ENCODE measurements around the gene KLHL29. TPM values are rescaled to one million over a fixed set of nuclear protein-coding genes. Genes with fewer than 3 reads are reported as not detected.

Gene KLHL29
- total RNA-seq, 1 donor, result 1.0 TPM

DNA sequence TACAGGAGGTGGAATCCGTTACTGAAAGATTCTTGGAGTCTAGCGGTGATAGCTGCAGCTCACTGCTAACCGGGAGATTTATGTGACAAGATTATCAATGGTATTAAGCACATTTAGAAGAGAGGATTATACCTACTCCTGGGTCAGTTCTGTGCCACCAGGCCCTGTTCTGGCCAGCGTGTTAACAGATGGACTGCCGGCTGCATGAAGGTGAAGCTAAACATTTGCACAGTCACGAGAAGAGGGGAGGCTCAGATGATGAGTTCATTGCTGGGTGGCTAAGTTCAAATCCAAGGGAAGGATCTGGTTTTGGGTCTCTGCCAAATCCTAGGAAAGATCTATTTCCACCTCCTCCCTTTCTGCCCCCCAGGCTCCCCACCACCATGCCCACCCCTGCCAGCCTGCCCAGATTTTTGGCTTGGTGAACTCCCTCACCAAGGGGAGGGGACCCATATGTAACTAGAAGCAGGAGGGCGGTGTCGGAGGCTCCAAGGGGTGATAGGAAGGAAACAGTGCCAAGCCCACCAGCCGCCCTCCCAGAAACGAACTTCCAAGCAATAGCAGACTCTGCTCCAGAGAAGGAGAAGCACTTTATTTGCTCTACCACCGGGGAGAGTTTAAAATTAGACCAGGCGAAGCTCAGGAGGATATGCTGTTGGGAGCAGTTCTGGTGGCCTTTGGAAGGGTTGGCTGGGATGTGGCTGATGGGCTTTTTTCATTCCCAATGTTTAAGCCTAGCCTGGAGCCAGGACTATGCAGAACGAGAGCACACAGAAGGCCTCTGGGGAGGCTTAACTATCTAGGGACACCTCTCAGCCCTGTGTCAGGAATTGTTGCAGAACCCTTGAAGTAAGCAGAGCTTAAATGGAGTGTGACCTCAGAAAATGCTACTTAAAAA lies 200.5 kb downstream of the KLHL29 start:
- Histone ChIP-seq H3K4me1 (ENCODE audit: insufficient read depth, low read length) (no peaks in the 10 kb centered on the region), H3K4me3 (ENCODE audit: low read length) (no peak overlapping the region), H3K27me3 (ENCODE audit: insufficient read depth, low read length) (no peaks in the 10 kb centered on the region), H3K9me3 (ENCODE audit: low read depth, low read length) (no peaks in the 10 kb centered on the region)

DNA sequence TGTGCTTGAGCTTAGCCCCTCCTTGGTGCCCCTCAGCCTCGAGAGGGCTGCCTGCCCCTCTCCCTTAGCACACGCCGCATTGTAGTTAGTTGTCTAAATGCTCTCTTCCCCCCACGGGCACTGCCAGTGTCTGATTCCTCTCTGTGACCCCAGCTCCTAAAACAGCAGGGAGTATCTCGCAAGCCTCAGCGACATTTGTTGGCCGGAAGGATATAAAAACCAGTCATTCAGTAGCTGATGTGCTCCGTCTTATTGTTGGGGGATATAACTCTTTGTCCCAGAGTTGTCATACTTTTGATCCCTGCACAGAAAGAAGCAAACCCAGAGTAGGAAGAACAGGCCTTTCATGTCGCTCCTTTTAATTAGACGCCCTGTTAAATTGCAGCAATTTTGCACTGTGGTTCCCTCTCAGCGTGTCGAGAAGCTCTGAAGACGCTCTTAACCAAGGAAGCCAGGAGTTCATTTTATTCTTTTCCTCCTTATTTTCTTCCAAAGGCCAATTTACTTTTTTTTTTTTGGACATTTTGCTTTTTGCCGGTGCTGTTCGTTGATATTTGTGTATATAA lies 201.8 kb downstream of the KLHL29 start:
- Histone ChIP-seq H3K9me3 (ENCODE audit: low read depth, low read length) (no peaks in the 10 kb centered on the region), H3K4me3 (ENCODE audit: low read length) (no peak overlapping the region), H3K4me1 (ENCODE audit: insufficient read depth, low read length) (no peaks in the 10 kb centered on the region), H3K27me3 (ENCODE audit: insufficient read depth, low read length) (no peaks in the 10 kb centered on the region)

- H3K27me3 ChIP-seq (ENCODE audit: insufficient read depth, low read length), result no peaks in the 10 kb centered on the region
- no peaks in the 10 kb centered on the region for H3K4me1 ChIP-seq (ENCODE audit: insufficient read depth, low read length)
- H3K9me3 ChIP-seq (ENCODE audit: low read depth, low read length), result no peaks in the 10 kb centered on the region
- no peak overlapping the region for H3K4me3 ChIP-seq (ENCODE audit: low read length)
Measured at GRCh38 chr2:23587341-23587880, 202.4 kb downstream of the KLHL29 start.

GRCh38 chr2:23588106-23588505 lies 203.1 kb downstream of the KLHL29 start:
- Histone ChIP-seq H3K9me3 (ENCODE audit: low read depth, low read length) (no peaks in the 10 kb centered on the region), H3K4me3 (ENCODE audit: low read length) (no peak overlapping the region), H3K4me1 (ENCODE audit: insufficient read depth, low read length) (no peaks in the 10 kb centered on the region), H3K27me3 (ENCODE audit: insufficient read depth, low read length) (no peaks in the 10 kb centered on the region)

DNA sequence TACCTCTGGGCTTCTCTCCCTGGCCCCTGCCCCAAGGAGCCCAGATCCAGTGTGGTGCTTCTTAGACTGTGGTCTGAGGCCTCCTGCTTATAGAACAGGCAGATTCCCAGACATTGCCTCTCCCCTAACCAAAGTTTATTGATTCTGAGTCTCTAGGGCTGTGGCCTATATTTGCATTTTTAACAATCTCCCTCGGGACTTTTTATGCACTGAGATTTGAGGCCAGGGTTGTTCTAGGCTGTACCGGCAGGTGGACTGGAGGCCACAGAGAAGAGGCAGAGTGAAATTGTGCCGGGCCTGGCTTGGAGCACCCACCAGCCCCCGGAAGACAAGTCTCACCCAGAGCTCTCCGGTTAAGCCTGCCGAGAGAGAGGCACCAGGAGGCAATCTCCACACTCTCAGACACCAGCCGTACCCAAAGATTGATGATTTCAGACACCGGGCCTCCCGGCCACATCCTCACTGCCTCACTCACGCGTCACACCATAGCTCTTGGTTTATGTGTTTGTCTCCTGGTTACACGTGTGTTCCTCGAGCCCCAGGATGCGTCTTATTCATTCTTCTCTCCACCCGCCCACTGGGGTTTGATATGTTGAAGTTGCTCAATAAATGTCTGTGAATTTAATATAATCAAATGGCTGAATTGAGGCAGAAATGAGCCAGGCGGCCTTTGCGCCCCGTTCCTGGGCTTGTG lies 203.7 kb downstream of the KLHL29 start:
- H3K4me1 ChIP-seq (ENCODE audit: insufficient read depth, low read length), result no peaks in the 10 kb centered on the region
- H3K27me3 ChIP-seq (ENCODE audit: insufficient read depth, low read length), result no peaks in the 10 kb centered on the region
- no peaks in the 10 kb centered on the region for H3K9me3 ChIP-seq (ENCODE audit: low read depth, low read length)
- H3K4me3 ChIP-seq (ENCODE audit: low read length), result no peak overlapping the region

GRCh38 chr2:23589220-23589647 lies 204.3 kb downstream of the KLHL29 start:
- Histone ChIP-seq H3K27me3 (ENCODE audit: insufficient read depth, low read length) (no peaks in the 10 kb centered on the region), H3K4me3 (ENCODE audit: low read length) (no peak overlapping the region), H3K4me1 (ENCODE audit: insufficient read depth, low read length) (no peaks in the 10 kb centered on the region), H3K9me3 (ENCODE audit: low read depth, low read length) (no peaks in the 10 kb centered on the region)

- no peaks in the 10 kb centered on the region for H3K27me3 ChIP-seq (ENCODE audit: insufficient read depth, low read length)
- no peak overlapping the region for H3K4me3 ChIP-seq (ENCODE audit: low read length)
- H3K4me1 ChIP-seq (ENCODE audit: insufficient read depth, low read length), result no peaks in the 10 kb centered on the region
- no peaks in the 10 kb centered on the region for H3K9me3 ChIP-seq (ENCODE audit: low read depth, low read length)
Measured at GRCh38 chr2:23589739-23590138, 204.8 kb downstream of the KLHL29 start.

DNA sequence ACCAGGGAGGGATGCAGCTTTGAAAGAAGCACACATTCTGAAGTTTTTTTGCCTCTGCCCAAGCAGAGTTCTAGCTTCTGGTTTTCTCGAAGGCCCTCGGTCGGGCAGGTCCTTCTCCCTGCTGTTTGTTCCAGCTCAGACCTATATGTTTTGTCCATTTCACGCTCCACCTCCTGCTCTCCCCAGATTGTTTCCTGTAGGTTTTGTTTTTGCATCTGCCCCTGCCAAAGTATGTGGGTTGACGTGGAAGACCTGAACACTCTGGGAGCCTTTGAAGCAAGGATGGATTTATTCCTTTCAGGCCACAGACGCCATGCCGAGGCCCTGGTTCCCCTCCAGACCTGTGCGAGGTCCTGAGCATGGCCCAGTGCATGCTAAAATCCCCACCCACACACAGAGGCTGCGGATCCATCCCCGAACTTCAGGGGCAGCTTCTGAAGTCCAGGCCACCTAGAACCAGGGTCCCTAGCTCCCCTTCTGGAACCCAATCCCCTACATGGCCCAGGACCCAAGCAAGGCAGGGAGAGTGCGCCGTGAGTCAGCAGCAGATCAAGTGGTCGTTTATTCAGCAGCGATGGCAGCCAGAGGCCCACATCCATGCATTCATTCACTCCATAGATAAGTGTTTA lies 205.4 kb downstream of the KLHL29 start:
- no peaks in the 10 kb centered on the region for H3K4me1 ChIP-seq (ENCODE audit: insufficient read depth, low read length)
- H3K4me3 ChIP-seq (ENCODE audit: low read length), result no peak overlapping the region

GRCh38 chr2:23591111-23591510 lies 206.1 kb downstream of the KLHL29 start:
- Histone ChIP-seq H3K9me3 (ENCODE audit: low read depth, low read length) (no peaks in the 10 kb centered on the region), H3K4me3 (ENCODE audit: low read length) (no peak overlapping the region), H3K4me1 (ENCODE audit: insufficient read depth, low read length) (no peaks in the 10 kb centered on the region), H3K27me3 (ENCODE audit: insufficient read depth, low read length) (no peaks in the 10 kb centered on the region)

More for the DNA sequence above, 205.4 kb downstream of the KLHL29 start:
- Histone ChIP-seq H3K9me3 (ENCODE audit: low read depth, low read length) (no peaks in the 10 kb centered on the region), H3K27me3 (ENCODE audit: insufficient read depth, low read length) (no peaks in the 10 kb centered on the region)

GRCh38 chr2:23592061-23592685 lies 207.2 kb downstream of the KLHL29 start:
- Histone ChIP-seq H3K9me3 (ENCODE audit: low read depth, low read length) (no peaks in the 10 kb centered on the region), H3K4me1 (ENCODE audit: insufficient read depth, low read length) (no peaks in the 10 kb centered on the region), H3K4me3 (ENCODE audit: low read length) (no peak overlapping the region), H3K27me3 (ENCODE audit: insufficient read depth, low read length) (no peaks in the 10 kb centered on the region)

- H3K4me3 ChIP-seq (ENCODE audit: low read length), result no peak overlapping the region
- no peaks in the 10 kb centered on the region for H3K4me1 ChIP-seq (ENCODE audit: insufficient read depth, low read length)
- no peaks in the 10 kb centered on the region for H3K9me3 ChIP-seq (ENCODE audit: low read depth, low read length)
- no peaks in the 10 kb centered on the region for H3K27me3 ChIP-seq (ENCODE audit: insufficient read depth, low read length)
Measured at GRCh38 chr2:23592898-23593751, 208.1 kb downstream of the KLHL29 start.

GRCh38 chr2:23593752-23594459 lies 208.9 kb downstream of the KLHL29 start:
- H3K4me1 ChIP-seq (ENCODE audit: insufficient read depth, low read length), result no peaks in the 10 kb centered on the region
- H3K27me3 ChIP-seq (ENCODE audit: insufficient read depth, low read length), result no peaks in the 10 kb centered on the region
- no peaks in the 10 kb centered on the region for H3K9me3 ChIP-seq (ENCODE audit: low read depth, low read length)
- no peak overlapping the region for H3K4me3 ChIP-seq (ENCODE audit: low read length)

GRCh38 chr2:23594460-23594825 lies 209.5 kb downstream of the KLHL29 start:
- Histone ChIP-seq H3K9me3 (ENCODE audit: low read depth, low read length) (no peaks in the 10 kb centered on the region), H3K4me3 (ENCODE audit: low read length) (no peak overlapping the region), H3K27me3 (ENCODE audit: insufficient read depth, low read length) (no peaks in the 10 kb centered on the region), H3K4me1 (ENCODE audit: insufficient read depth, low read length) (no peaks in the 10 kb centered on the region)
